ENCODE measurements around the gene RAB11FIP5. TPM values are rescaled to one million over a fixed set of nuclear protein-coding genes. Genes with fewer than 3 reads are reported as not detected.

RAB11FIP5 gene
- total RNA-seq, 1 donor from 2014 or later = 25.4 TPM

DNA sequence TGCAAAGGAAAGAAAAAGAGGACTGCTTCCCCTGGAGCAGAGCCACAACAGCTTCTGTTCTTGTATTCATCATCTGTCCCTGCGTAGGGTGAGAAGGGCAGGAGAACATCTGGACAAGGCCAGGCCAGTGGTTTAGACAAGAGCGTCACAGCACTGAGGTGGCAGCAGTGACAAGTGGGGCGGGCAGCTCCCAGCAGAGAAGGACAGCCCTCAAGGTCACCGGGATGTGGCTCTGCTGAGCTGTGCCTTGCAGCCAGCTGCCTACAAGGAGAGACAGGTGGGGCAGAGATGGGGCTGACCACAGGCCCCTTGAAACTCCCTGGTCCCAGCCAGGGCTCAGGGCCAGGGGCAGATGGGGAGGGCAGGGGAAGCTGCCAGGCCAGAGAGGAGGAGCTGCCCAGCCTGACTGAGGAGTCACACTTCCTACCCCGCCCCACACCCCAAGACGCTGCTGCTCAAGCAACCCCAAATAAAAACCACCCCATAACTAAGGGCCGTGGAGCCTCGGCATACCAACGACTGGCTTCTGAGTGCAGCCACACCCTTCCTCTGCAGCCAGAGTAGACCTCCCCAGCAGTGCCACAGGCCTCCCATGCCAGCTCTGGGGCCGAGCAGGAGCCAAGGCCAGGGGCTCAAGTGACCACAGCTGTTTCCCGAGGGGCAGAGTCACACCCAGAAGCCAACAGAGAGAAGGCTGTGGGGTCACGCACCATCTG is 5.4 kb downstream of the RAB11FIP5 start:
- no peaks in the 10 kb centered on the region for H3K9me3 Mint-ChIP-seq
- H3K27ac Mint-ChIP-seq = no peak overlapping the region
- DNase-seq (ENCODE audit: low spot score in 2 of 2, unreplicated experiment in 2 of 2) = no peak
- peaks cover 6% of the 10 kb centered on the region for H3K27me3 Mint-ChIP-seq (ENCODE audit: low read depth)
- H3K4me3 Mint-ChIP-seq = no peak overlapping the region
- H3K4me1 Mint-ChIP-seq = peaks cover 26% of the 10 kb centered on the region
- H3K36me3 Mint-ChIP-seq = no peaks in the 10 kb centered on the region
- TF ChIP-seq CTCF (IDR thresholded peaks at IDR 0.05; ENCODE audit: unreplicated experiment) = no peak

DNA sequence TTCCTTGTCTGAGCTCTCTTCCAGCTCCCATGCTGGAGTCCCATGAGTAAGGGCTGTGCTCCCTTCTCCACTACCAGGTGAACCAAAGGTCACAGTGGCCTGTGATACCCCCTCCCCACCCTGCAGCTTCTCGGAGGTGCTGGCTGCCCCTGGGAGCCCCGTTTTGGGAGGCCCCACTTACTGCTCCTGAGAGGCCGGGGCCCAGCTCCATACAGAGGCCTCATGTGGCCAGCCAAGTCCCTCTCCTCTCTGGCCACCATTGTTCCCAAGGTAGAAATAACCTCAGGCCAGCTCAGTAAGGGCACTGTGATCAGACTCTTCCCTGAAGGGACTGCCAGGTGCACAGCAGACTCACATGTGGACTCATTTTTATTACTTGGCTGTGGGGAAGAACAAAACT is 6.0 kb downstream of the RAB11FIP5 start:
- DNase-seq (ENCODE audit: low spot score in 2 of 2, unreplicated experiment in 2 of 2) = no peak
- H3K27ac Mint-ChIP-seq = peak overlapping the region; percentile 12
- H3K4me1 Mint-ChIP-seq = peaks cover 22% of the 10 kb centered on the region
- peaks cover 6% of the 10 kb centered on the region for H3K27me3 Mint-ChIP-seq (ENCODE audit: low read depth)
- H3K36me3 Mint-ChIP-seq = no peaks in the 10 kb centered on the region
- no peak overlapping the region for H3K4me3 Mint-ChIP-seq
- no peak for TF ChIP-seq CTCF (IDR thresholded peaks at IDR 0.05; ENCODE audit: unreplicated experiment)
- H3K9me3 Mint-ChIP-seq = no peaks in the 10 kb centered on the region

- DNase-seq (ENCODE audit: low spot score in 2 of 2, unreplicated experiment in 2 of 2) = no peak
Measured at GRCh38 chr2:73105511-73105971, 7.2 kb downstream of the RAB11FIP5 start.

GRCh38 chr2:73104933-73105332 is 7.8 kb downstream of the RAB11FIP5 start:
- no peak for DNase-seq (ENCODE audit: low spot score in 2 of 2, unreplicated experiment in 2 of 2)
- Mint-ChIP-seq H3K4me1 (peaks cover 10% of the 10 kb centered on the region), H3K4me3 (no peak overlapping the region), H3K27me3 (ENCODE audit: low read depth) (no peaks in the 10 kb centered on the region), H3K27ac (no peak overlapping the region), H3K36me3 (no peaks in the 10 kb centered on the region), H3K9me3 (no peaks in the 10 kb centered on the region)
- no peak for TF ChIP-seq CTCF (IDR thresholded peaks at IDR 0.05; ENCODE audit: unreplicated experiment)

More at GRCh38 chr2:73105511-73105971, 7.2 kb downstream of the RAB11FIP5 start:
- TF ChIP-seq CTCF (IDR thresholded peaks at IDR 0.05; ENCODE audit: unreplicated experiment) = no peak
- Mint-ChIP-seq H3K27ac (no peak overlapping the region), H3K4me3 (no peak overlapping the region), H3K9me3 (no peaks in the 10 kb centered on the region), H3K4me1 (peaks cover 11% of the 10 kb centered on the region), H3K27me3 (ENCODE audit: low read depth) (no peaks in the 10 kb centered on the region), H3K36me3 (no peaks in the 10 kb centered on the region)

DNA sequence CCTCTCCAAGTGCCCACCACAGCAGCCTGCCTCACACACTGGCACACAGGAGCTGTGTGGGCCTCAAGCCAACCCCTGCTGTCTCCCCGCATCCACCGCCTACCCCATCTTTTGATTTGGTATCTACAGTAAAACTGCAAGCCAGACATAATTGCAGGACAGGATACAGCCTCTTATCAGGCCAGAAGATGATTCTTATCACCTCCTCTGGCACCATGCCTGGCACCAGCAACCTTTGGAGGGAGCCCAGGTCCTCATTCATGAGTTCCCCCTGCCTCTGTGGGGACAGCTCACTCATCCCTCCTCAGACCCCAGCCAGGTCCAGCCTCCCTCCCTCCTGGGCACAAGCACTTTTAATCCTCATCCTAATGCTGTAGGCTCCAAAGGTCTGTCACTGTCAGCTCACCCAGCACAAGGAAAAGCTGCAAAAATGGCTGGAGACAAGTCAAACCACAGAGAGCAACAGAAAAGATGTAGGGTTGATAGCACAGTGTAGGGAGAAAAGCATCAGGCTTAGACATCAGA is 9.7 kb downstream of the RAB11FIP5 start:
- H3K4me3 Mint-ChIP-seq = no peak overlapping the region
- DNase-seq (ENCODE audit: low spot score in 2 of 2, unreplicated experiment in 2 of 2) = no peak

More for the DNA sequence above, 9.7 kb downstream of the RAB11FIP5 start:
- Mint-ChIP-seq H3K9me3 (no peaks in the 10 kb centered on the region), H3K36me3 (no peaks in the 10 kb centered on the region), H3K4me1 (peaks cover 6% of the 10 kb centered on the region), H3K27me3 (ENCODE audit: low read depth) (no peaks in the 10 kb centered on the region), H3K27ac (peak overlapping the region; percentile 67)
- no peak for TF ChIP-seq CTCF (IDR thresholded peaks at IDR 0.05; ENCODE audit: unreplicated experiment)

Data from mesothelial cell of epicardium (in vitro differentiated cells).